SK-N-SH treated with all-trans-retinoic acid at 6 μM for 48 hours (cell line): ENCODE measurements around the gene FHIT.

Experiments
- ATAC-seq: fragments of 200-7000 bp; cut with Tn5 transposase; 3 replicates; pipeline ENCODE4 v1.9.1; 2020; ENCODE audit warnings: mild to moderate bottlenecking, moderate library complexity
- ARNTL ChIP-seq: fragments of 450-650 bp; formaldehyde crosslinking; IDR thresholded peaks from 2 replicates; pipeline ENCODE4 v1.5.0; 2020; ENCODE audit warnings: low read depth, mild to moderate bottlenecking, moderate library complexity, borderline replicate concordance
- BACH2 ChIP-seq: fragments of 250-450 bp; sonication (Bioruptor Pico); IDR thresholded peaks from 2 replicates; pipeline ENCODE4 v1.9.0; 2021; ENCODE audit warnings: mild to moderate bottlenecking, borderline replicate concordance
- CREB5 ChIP-seq: fragments of 250-450 bp; sonication (Bioruptor Pico); IDR thresholded peaks from 2 replicates; pipeline ENCODE4 v1.5.1; 2020; ENCODE audit warnings: low read depth, mild to moderate bottlenecking, moderate library complexity
- CSDC2 ChIP-seq: fragments of 250-450 bp; sonication (Bioruptor Pico); IDR thresholded peaks from 2 replicates; pipeline ENCODE4 v1.5.0; 2020; ENCODE audit warnings: mild to moderate bottlenecking, moderate library complexity
- CSRNP3 ChIP-seq: fragments of 250-450 bp; sonication (Bioruptor Pico); IDR thresholded peaks from 2 replicates; pipeline ENCODE4 v1.5.1; 2021; ENCODE audit warnings: mild to moderate bottlenecking, moderate library complexity
- ESRRG ChIP-seq: fragments of 250-450 bp; sonication (Bioruptor Pico); IDR thresholded peaks from 2 replicates; pipeline ENCODE4 v1.6.1; 2021; ENCODE audit warnings: mild to moderate bottlenecking
- GLIS3 ChIP-seq: fragments of 250-450 bp; sonication (Bioruptor Pico); IDR thresholded peaks from 2 replicates; pipeline ENCODE4 v1.5.0; 2020; ENCODE audit warnings: mild to moderate bottlenecking, moderate library complexity
- ISL1 ChIP-seq: fragments of 250-450 bp; sonication (Bioruptor Pico); IDR thresholded peaks from 2 replicates; pipeline ENCODE4 v2.1.2; 2022; ENCODE audit warnings: mild to moderate bottlenecking, moderate library complexity
- OSR1 ChIP-seq: fragments of 250-450 bp; sonication (Bioruptor Pico); IDR thresholded peaks from 2 replicates; pipeline ENCODE4 v1.8.0; 2022; ENCODE audit warnings: moderate library complexity, mild to moderate bottlenecking, inconsistent platforms
- PATZ1 ChIP-seq: fragments of 250-450 bp; sonication (Bioruptor Pico); IDR thresholded peaks from 2 replicates; pipeline ENCODE4 v1.8.0; 2020; ENCODE audit warnings: mild to moderate bottlenecking, moderate library complexity, borderline replicate concordance
- POU6F1 ChIP-seq: fragments of 250-450 bp; sonication (Bioruptor Pico); IDR thresholded peaks from 2 replicates; pipeline ENCODE4 v1.8.0; 2021; ENCODE audit warnings: low read depth, mild to moderate bottlenecking, moderate library complexity, borderline replicate concordance
- PPARA ChIP-seq: fragments of 250-450 bp; sonication (Bioruptor Pico); IDR thresholded peaks from 2 replicates; pipeline ENCODE4 v1.5.0; 2020; ENCODE audit warnings: mild to moderate bottlenecking, borderline replicate concordance
- RARB ChIP-seq: fragments of 250-450 bp; sonication (Bioruptor Pico); IDR thresholded peaks from 2 replicates; pipeline ENCODE4 v1.8.0; 2021; ENCODE audit warnings: mild to moderate bottlenecking, moderate library complexity
- SNAI2 ChIP-seq: fragments of 250-450 bp; sonication (Bioruptor Pico); IDR thresholded peaks from 2 replicates; pipeline ENCODE4 v1.5.0; 2020; ENCODE audit warnings: mild to moderate bottlenecking, moderate library complexity
- TCF4 ChIP-seq: fragments of 250-450 bp; sonication (Bioruptor Pico); IDR thresholded peaks from 2 replicates; pipeline ENCODE4 v1.8.0; 2021; ENCODE audit warnings: mild to moderate bottlenecking, moderate library complexity, borderline replicate concordance
- TOX ChIP-seq: fragments of 250-450 bp; sonication (Bioruptor Pico); IDR thresholded peaks from 2 replicates; pipeline ENCODE4 v1.8.0; 2021; ENCODE audit warnings: mild to moderate bottlenecking, moderate library complexity, borderline replicate concordance
- TSHZ2 ChIP-seq: fragments of 250-450 bp; sonication (Bioruptor Pico); IDR thresholded peaks from 2 replicates; pipeline ENCODE4 v1.5.0; 2020; ENCODE audit warnings: mild to moderate bottlenecking, moderate library complexity
- ZC3H10 ChIP-seq: fragments of 250-450 bp; sonication (Bioruptor Pico); IDR thresholded peaks from 2 replicates; pipeline ENCODE4 v1.5.1; 2021; ENCODE audit warnings: mild to moderate bottlenecking, moderate library complexity
- ZFP3 ChIP-seq: fragments of 250-450 bp; sonication (Bioruptor Pico); IDR thresholded peaks from 2 replicates; pipeline ENCODE4 v1.5.0; 2020; ENCODE audit warnings: mild to moderate bottlenecking, moderate library complexity
- ZFP30 ChIP-seq: fragments of 450-650 bp; formaldehyde crosslinking; IDR thresholded peaks from 2 replicates; pipeline ENCODE4 v1.5.0; 2022; ENCODE audit warnings: mild to moderate bottlenecking, moderate library complexity
- ZNF565 ChIP-seq: fragments of 450-650 bp; formaldehyde crosslinking; conservative IDR thresholded peaks from 2 replicates; pipeline ENCODE4 v1.5.0; 2020; ENCODE audit warnings: low read depth, mild to moderate bottlenecking, moderate library complexity
- ZNF70 ChIP-seq: fragments of 450-650 bp; formaldehyde crosslinking; IDR thresholded peaks from 2 replicates; pipeline ENCODE4 v1.5.0; 2020; ENCODE audit warnings: mild to moderate bottlenecking, moderate library complexity
- ZNF8 ChIP-seq: fragments of 450-650 bp; formaldehyde crosslinking; IDR thresholded peaks from 2 replicates; pipeline ENCODE4 v1.5.0; 2020; ENCODE audit warnings: mild to moderate bottlenecking, moderate library complexity

FHIT gene

GRCh38 chr3:60829058-60829457 is 422.2 kb downstream of the FHIT start:
- ATAC-seq: no peak
- TF ChIP-seq ZNF565 (CRISPR knock-in tag): no peak
- no peak for TF ChIP-seq BACH2 (CRISPR knock-in tag)
- TF ChIP-seq ZNF8 (CRISPR knock-in tag): no peak
- no peak for TF ChIP-seq ESRRG (CRISPR knock-in tag)
- TF ChIP-seq POU6F1: no peak
- TF ChIP-seq OSR1 (CRISPR knock-in tag): no peak
- TF ChIP-seq TSHZ2 (CRISPR knock-in tag): no peak
- no peak for TF ChIP-seq CREB5
- TF ChIP-seq SNAI2 (CRISPR knock-in tag): no peak
- no peak for TF ChIP-seq RARB (CRISPR knock-in tag)
- no peak for TF ChIP-seq ARNTL (CRISPR knock-in tag)
- no peak for TF ChIP-seq TOX (CRISPR knock-in tag)
- TF ChIP-seq ZFP30 (CRISPR knock-in tag): no peak
- no peak for TF ChIP-seq ZC3H10 (CRISPR knock-in tag)
- no peak for TF ChIP-seq CSDC2 (CRISPR knock-in tag)
- no peak for TF ChIP-seq PATZ1 (CRISPR knock-in tag)

GRCh38 chr3:60827666-60828065 is 423.6 kb downstream of the FHIT start:
- no peak for ATAC-seq
- TF ChIP-seq TCF4 (CRISPR knock-in tag) (no peak), TSHZ2 (CRISPR knock-in tag) (no peak), ISL1 (no peak), CSDC2 (CRISPR knock-in tag) (no peak), ESRRG (CRISPR knock-in tag) (no peak), PPARA (CRISPR knock-in tag) (no peak), PATZ1 (CRISPR knock-in tag) (no peak), ZFP3 (CRISPR knock-in tag) (no peak), RARB (CRISPR knock-in tag) (no peak), ARNTL (CRISPR knock-in tag) (no peak), CSRNP3 (no peak), GLIS3 (CRISPR knock-in tag) (no peak), SNAI2 (CRISPR knock-in tag) (no peak), ZC3H10 (CRISPR knock-in tag) (no peak), TOX (CRISPR knock-in tag) (no peak), ZNF8 (CRISPR knock-in tag) (no peak), POU6F1 (no peak), ZNF565 (CRISPR knock-in tag) (no peak), ZNF70 (CRISPR knock-in tag) (no peak)
